ENCODE measurements around the gene THSD7B. TPM values are rescaled to one million over a fixed set of nuclear protein-coding genes. Genes with fewer than 3 reads are reported as not detected.
"Not testable (repeated sequence)": the region's sequence is repeated elsewhere in the genome, so short reads cannot be mapped to it uniquely, and the experiment has no call there.

The THSD7B gene
- total RNA-seq, 1 donor from 2014 or later: 0.14 TPM

- H3K36me3 ChIP-seq: no peaks in the 10 kb centered on the region
- no peaks in the 10 kb centered on the region for H3K4me1 ChIP-seq
- peak; percentile 21 for TF ChIP-seq CTCF (IDR thresholded peaks at IDR 0.05)
- no peak for DNase-seq
- intact Hi-C loops (cut with DNase I): no loop called here
- H3K9me3 ChIP-seq: no peaks in the 10 kb centered on the region
- no peak overlapping the region for H3K4me3 ChIP-seq
- H3K27me3 ChIP-seq: no peaks in the 10 kb centered on the region
- no peak for ATAC-seq
- no peak overlapping the region for H3K27ac ChIP-seq
These were observed 285.6 kb downstream of the THSD7B start for GRCh38 chr2:137050949-137051348.

GRCh38 chr2:137051778-137052398 lies 286.5 kb downstream of the THSD7B start:
- Histone ChIP-seq H3K4me3 (no peak overlapping the region), H3K27ac (no peak overlapping the region), H3K9me3 (no peaks in the 10 kb centered on the region), H3K36me3 (no peaks in the 10 kb centered on the region), H3K27me3 (no peaks in the 10 kb centered on the region), H3K4me1 (no peaks in the 10 kb centered on the region)
- intact Hi-C loops (cut with DNase I): no loop called here
- ATAC-seq (no peak), DNase-seq (no peak)
- no peak for TF ChIP-seq CTCF (IDR thresholded peaks at IDR 0.05)

- intact Hi-C loops (cut with DNase I): no loop called here
- Histone ChIP-seq H3K36me3 (no peaks in the 10 kb centered on the region), H3K4me1 (no peaks in the 10 kb centered on the region), H3K4me3 (no peak overlapping the region), H3K9me3 (no peaks in the 10 kb centered on the region), H3K27me3 (no peaks in the 10 kb centered on the region), H3K27ac (no peak overlapping the region)
- no peak for ATAC-seq
- no peak for DNase-seq
- TF ChIP-seq CTCF (IDR thresholded peaks at IDR 0.05): no peak
These were observed 291.4 kb downstream of the THSD7B start for GRCh38 chr2:137056704-137057103.

GRCh38 chr2:137076111-137076765 lies 310.9 kb downstream of the THSD7B start:
- DNase-seq; intact Hi-C loops (cut with DNase I): not testable (repeated sequence)

GRCh38 chr2:137091704-137092103 lies 326.4 kb downstream of the THSD7B start:
- ATAC-seq (no peak), DNase-seq (no peak)
- H3K27me3 ChIP-seq: no peaks in the 10 kb centered on the region
- no peaks in the 10 kb centered on the region for H3K4me1 ChIP-seq
- H3K4me3 ChIP-seq: no peak overlapping the region
- H3K9me3 ChIP-seq: no peaks in the 10 kb centered on the region
- no peak for TF ChIP-seq CTCF (IDR thresholded peaks at IDR 0.05)
- H3K36me3 ChIP-seq: no peaks in the 10 kb centered on the region
- intact Hi-C loops (cut with DNase I): no loop called here
- H3K27ac ChIP-seq: no peak overlapping the region

More at GRCh38 chr2:137076111-137076765, 310.9 kb downstream of the THSD7B start:
- not testable (repeated sequence) for H3K36me3 ChIP-seq, H3K4me3 ChIP-seq, ATAC-seq, H3K27ac ChIP-seq, H3K4me1 ChIP-seq, H3K9me3 ChIP-seq, H3K27me3 ChIP-seq

GRCh38 chr2:137093116-137093515 lies 327.8 kb downstream of the THSD7B start:
- TF ChIP-seq CTCF (IDR thresholded peaks at IDR 0.05): no peak
- no peak overlapping the region for H3K27ac ChIP-seq
- H3K4me3 ChIP-seq: no peak overlapping the region
- no peaks in the 10 kb centered on the region for H3K27me3 ChIP-seq
- no peaks in the 10 kb centered on the region for H3K36me3 ChIP-seq
- DNase-seq (no peak), ATAC-seq (peak; percentile 45)
- intact Hi-C loops (cut with DNase I): no loop called here
- H3K4me1 ChIP-seq: no peaks in the 10 kb centered on the region
- H3K9me3 ChIP-seq: no peaks in the 10 kb centered on the region

All from upper lobe of right lung (tissue), 1 donor.